ENCODE data around the gene PCID2. TPM values are rescaled to one million over a fixed set of nuclear protein-coding genes. Genes with fewer than 3 reads are reported as not detected.

Gene PCID2
- total and polyA plus RNA-seq, 2 of the 13 experiments (the other 11 are each of a cell fraction or from before 2014, with no cell fraction given), result 65.0 to 111 TPM

DNA sequence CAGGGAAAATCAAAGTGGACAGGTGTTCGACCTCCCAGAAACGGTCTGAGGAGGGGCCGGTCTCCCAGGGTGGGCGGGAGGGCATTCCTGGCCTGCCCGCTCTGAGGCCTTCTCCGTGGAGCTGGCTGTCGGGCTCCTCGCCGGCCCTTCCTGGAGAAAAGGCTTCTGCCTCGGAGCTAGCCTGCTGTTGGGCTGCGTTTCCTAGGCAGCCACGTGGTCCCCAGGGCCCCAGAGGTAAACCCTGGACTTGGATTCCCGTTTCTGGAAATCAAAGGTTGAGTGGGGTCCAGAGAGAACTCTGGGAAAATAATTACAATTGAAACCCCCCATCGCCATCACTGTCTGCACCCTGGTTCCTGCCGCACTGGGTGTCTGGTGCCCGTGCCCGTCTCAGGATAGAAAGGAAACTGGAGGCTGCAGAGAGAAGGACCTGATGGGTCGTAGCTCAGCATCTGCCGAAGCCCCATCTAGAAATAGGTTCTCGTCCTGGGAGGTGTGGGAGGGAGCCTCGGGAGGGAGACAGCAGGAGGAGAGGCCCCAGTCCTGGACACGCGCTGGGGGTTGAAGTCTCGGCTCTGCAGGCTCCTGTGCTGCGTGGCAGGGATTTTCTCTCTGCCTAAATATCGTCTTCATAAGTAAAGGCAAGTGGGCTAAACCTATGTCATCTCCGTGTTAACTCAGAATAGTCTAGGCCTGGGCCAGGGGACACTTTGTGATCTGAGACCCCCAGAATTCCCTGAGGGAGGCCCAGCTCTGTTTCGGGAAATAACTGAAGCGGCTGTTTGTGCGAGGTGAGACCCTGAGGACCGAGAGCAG lies 57.7 kb downstream of the PCID2 start (continued):
- TF ChIP-seq ZNF570 (CRISPR knock-in tag; IDR thresholded peaks at IDR 0.05; ENCODE audit: borderline replicate concordance), result no peak
- peak; percentile 41 for TF ChIP-seq U2AF1 (optimal IDR thresholded peaks at IDR 0.05; ENCODE audit: low read depth, low read length)
- TF ChIP-seq XBP1 (CRISPR knock-in tag; IDR thresholded peaks at IDR 0.05), result no peak
- TF ChIP-seq FOSL1 (CRISPR knock-in tag; IDR thresholded peaks at IDR 0.05; ENCODE audit: borderline replicate concordance), result no peak
- 0 out of 2 replicates have a peak, but pooled peaks have one; percentile 5 for TF ChIP-seq AHR (CRISPR knock-in tag; IDR thresholded peaks at IDR 0.05)
- TF ChIP-seq, protein P1, sequence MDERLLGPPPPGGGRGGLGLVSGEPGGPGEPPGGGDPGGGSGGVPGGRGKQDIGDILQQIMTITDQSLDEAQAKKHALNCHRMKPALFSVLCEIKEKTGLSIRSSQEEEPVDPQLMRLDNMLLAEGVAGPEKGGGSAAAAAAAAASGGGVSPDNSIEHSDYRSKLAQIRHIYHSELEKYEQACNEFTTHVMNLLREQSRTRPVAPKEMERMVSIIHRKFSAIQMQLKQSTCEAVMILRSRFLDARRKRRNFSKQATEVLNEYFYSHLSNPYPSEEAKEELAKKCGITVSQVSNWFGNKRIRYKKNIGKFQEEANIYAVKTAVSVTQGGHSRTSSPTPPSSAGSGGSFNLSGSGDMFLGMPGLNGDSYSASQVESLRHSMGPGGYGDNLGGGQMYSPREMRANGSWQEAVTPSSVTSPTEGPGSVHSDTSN (CRISPR knock-in tag; IDR thresholded peaks at IDR 0.05), result no peak
- TF ChIP-seq GABPA (IDR thresholded peaks at IDR 0.05; ENCODE audit: low read depth, low read length), result no peak
- TF ChIP-seq GABPA (CRISPR knock-in tag; IDR thresholded peaks at IDR 0.05; ENCODE audit: low read depth), result no peak
- no peak for TF ChIP-seq FOXK2 (IDR thresholded peaks at IDR 0.05)
- no peak for TF ChIP-seq ZNF446 (CRISPR knock-in tag; IDR thresholded peaks at IDR 0.05)
- TF ChIP-seq KIAA2018 (CRISPR knock-in tag; IDR thresholded peaks at IDR 0.05; ENCODE audit: borderline replicate concordance), result no peak
- 0 out of 2 replicates have a peak, but pooled peaks have one; percentile 13 for TF ChIP-seq ZNF121 (CRISPR knock-in tag; IDR thresholded peaks at IDR 0.05)
- no peak for TF ChIP-seq STAT5B (CRISPR knock-in tag; IDR thresholded peaks at IDR 0.05)
- no peak for TF ChIP-seq ZNF382 (CRISPR knock-in tag; IDR thresholded peaks at IDR 0.05; ENCODE audit: borderline replicate concordance)
- TF ChIP-seq SAP130 (CRISPR knock-in tag; IDR thresholded peaks at IDR 0.05; ENCODE audit: low read depth), result peak; percentile 4
- TF ChIP-seq HES4 (CRISPR knock-in tag; IDR thresholded peaks at IDR 0.05; ENCODE audit: borderline replicate concordance), result peak; percentile 36; the same call in 1 of the 2 replicates
- TF ChIP-seq ZNF530 (CRISPR knock-in tag; IDR thresholded peaks at IDR 0.05; ENCODE audit: low read depth), result no peak
- TF ChIP-seq, protein P2, sequence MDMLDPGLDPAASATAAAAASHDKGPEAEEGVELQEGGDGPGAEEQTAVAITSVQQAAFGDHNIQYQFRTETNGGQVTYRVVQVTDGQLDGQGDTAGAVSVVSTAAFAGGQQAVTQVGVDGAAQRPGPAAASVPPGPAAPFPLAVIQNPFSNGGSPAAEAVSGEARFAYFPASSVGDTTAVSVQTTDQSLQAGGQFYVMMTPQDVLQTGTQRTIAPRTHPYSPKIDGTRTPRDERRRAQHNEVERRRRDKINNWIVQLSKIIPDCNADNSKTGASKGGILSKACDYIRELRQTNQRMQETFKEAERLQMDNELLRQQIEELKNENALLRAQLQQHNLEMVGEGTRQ (IDR thresholded peaks at IDR 0.05; ENCODE audit: low read depth, low read length), result 0 out of 2 replicates have a peak, but pooled peaks have one; percentile 4
- TF ChIP-seq, protein P2 (CRISPR knock-in tag; IDR thresholded peaks at IDR 0.05; ENCODE audit: borderline replicate concordance), result peak; percentile 24; the same call in 1 of the 2 replicates

Measured in HepG2 (cell line).